Left cardiac atrium (tissue), 4 donors: ENCODE results near the gene NDRG3. TPM values are rescaled to one million over a fixed set of nuclear protein-coding genes. Genes with fewer than 3 reads are reported as not detected.
A peak's percentile ranks its signal among the peaks of the same experiment; 100 is the strongest.

ENCODE experiments used
- ATAC-seq, 2 donors: fragments of 200-7000 bp; cut with Tn5 transposase; one replicate each; pipeline ENCODE4 v1.9.1; 2020; ENCODE audit warnings: mild to moderate bottlenecking in 2 of 2, moderate library complexity in 2 of 2
- DNase-seq: peaks from one replicate; pipeline ENCODE4 v3.0.0-alpha.2; 2020
- intact Hi-C, 2 donors: fragments of 100-400 bp; cut with DNase I; formaldehyde crosslinking; loops; one replicate each; pipeline versions ENCODE4 v1.14.1 to v1.15.1; 2022 to 2023
- long read RNA-seq: library from polyadenylated mRNA; unstranded; transcript quantifications from one replicate; pipeline ENCODE4 v2.0.0, GENCODE V29; 2021
- total RNA-seq, 2 donors: library from RNA; stranded (reverse); fragmentation: NEBNext Ultra II Directional; extraction: Animal tissue kit (Norgen Biotek cat#: 25700); gene quantifications; one replicate each; pipeline ENCODE4 v1.2.1, GENCODE V29; 2021
- donor health status: DM: no; HTN: yes; CAD: no.
- donor health status: DM: no; HTN: yes; CAD: no; lungs with severe emphysema.
- donor health status: DM: yes; HTN: yes; CAD: no.
- donor health status: Dilated cardiomyopathy.

Gene NDRG3
- 10 to 100 TPM; 25.8 to 32.7 TPM for total RNA-seq
- long read RNA-seq, transcript NDRG3-201 (16 exons, 2,964 nt): major isoform, 13 of 33 reads
- long read RNA-seq, partial matches to known transcripts: 13 of 33 reads
- long read RNA-seq, other reads (novel, unspliced or antisense): 2 of 33 reads

- peak; percentile 94 to 97 for ATAC-seq
- peak; percentile 95 for DNase-seq
- intact Hi-C loops: no loop called here
Observed at GRCh38 chr20:36745927-36746659, at the start of gene NDRG3. TSS of gene NDRG3 (minus strand) at chr20:36746090. CDS start at chr20:36721735, 24,355 bp downstream.

GRCh38 chr20:36794116-36794474 lies 48.2 kb upstream of the NDRG3 start:
- ATAC-seq: no peak
- intact Hi-C loops: no loop called here
- no peak for DNase-seq

DNA sequence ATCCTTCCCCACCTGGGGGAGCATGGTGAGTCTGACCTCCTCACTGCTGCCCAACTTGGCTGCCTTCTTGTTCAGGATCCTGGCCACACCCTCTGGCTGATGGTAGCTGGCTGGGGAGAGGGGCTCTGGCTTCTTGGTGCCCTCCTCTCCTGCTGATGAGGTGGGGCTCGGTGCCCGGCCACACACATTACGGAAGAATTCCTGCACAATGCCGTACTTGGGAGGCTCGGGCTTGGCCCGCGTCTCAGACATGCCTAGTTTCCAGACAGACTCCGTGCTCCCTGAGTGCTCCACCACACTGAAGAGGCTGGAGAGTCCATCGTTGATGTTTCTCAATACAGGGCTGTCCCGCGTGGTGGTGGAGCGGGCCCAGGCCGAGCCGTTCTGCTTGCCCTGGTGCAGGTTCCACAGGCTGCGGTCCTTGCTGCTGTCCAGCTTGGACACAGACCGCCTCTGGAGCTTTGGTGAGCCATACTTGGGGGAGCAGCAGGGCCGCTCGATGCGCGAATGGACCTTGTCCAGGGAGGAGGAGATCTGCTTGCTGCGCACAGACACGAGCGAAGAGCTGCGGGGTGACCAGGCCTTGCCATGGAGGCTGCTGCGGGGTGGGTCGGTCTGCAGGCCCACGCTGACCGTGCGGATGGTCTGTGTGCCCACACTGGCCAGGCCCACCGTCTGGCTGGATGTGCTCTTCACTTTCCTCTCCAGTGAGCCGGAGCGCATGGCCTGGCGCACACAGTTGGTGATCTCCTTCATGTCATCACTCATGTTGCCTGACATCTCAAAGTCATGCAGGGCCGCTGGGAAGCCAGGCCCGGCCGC lies 47.6 kb upstream of the NDRG3 start:
- intact Hi-C loops: no loop called here
- DNase-seq: no peak
- no peak for ATAC-seq

DNA sequence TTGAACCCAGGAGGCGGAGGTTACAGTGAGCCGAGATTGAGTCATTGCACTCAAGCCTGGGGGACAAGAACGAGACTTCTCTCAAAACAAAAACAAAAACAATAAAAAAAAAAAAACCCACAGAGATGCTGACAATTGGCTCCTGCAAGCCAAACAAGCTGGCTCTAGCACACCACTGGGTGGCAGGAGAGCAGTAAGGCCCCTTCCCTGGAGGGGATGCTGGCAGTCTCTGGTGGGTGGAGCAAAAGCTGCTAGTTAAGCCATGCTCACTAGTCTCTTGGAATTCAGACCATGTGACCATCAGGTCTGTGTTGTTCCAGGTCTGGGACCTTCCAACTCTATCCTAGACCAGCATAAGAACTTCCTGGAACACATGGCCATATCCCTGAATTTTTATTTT lies 46.5 kb upstream of the NDRG3 start:
- intact Hi-C loops: no loop called here
- peak; percentile 40 to 84 for ATAC-seq
- DNase-seq: no peak

DNA sequence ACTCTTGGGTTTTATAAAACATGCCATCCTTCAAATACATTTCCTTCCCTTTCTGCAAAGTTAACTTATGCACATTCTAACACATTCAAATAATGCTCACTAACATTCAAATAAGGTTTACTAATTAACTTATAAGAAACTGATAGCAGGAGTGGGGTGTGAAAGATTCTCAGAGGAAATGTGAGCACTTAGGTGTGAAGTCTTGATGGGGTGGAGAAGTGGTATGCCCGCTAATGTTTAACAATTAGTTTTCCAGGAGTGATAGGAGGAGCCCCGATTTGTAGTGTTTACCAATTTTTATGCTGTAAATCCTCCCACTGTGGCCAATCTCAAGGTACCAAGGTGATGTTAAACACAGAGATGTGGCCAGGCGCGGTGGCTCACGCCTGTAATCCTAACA lies 46.0 kb upstream of the NDRG3 start:
- no peak for ATAC-seq
- no peak for DNase-seq
- intact Hi-C loops: no loop called here

- no peak for ATAC-seq
- intact Hi-C loops: no loop called here
Observed at GRCh38 chr20:36786663-36787062, 40.8 kb upstream of the NDRG3 start.

GRCh38 chr20:36786246-36786645 lies 40.4 kb upstream of the NDRG3 start:
- no peak for ATAC-seq
- DNase-seq: no peak
- intact Hi-C loops: no loop called here

More at GRCh38 chr20:36786663-36787062, 40.8 kb upstream of the NDRG3 start:
- DNase-seq: no peak

GRCh38 chr20:36785308-36785707 lies 39.4 kb upstream of the NDRG3 start:
- intact Hi-C loops: no loop called here
- no peak for DNase-seq
- no peak for ATAC-seq

DNA sequence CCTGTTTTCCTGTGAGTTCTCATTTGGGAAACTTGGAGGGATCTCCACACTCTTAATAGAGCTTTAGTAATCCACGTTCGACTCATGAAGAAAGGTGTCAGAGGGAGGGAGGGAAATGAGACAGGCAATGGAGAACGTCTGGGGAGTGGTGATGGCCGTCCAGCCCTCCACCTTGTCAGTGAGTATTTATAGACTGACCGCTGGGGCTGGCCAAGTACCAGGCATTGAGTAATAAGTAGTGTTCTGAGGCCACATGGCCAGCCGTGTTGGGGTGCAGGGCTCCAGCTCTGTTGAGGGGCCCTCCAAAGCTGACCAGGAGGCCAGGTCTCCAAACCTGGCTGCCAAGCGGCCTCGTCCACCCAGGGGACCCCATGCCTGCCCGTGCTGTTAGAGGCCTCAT lies 39.0 kb upstream of the NDRG3 start:
- ATAC-seq (peak; percentile 83), DNase-seq (peak; percentile 43)
- intact Hi-C loops: no loop called here

DNA sequence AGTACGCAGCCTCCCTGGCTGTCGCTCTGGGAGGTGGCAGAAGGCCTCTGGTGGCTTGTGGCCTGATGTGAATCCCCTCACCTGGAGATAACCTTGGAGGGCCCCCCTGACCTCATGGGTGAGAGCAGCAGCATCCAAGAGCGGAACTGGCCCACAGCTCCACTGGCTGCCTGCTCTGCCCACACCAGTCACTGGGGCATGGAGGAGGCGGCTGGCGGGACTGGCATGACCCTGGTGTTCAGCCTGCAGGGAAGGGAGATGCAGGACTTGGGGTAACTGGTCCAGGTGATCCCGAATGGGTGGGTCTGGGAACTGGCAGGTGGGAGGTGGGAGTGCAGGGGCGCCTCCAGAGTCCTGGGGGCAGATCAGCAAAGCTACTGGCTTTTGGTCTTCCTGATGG lies 38.2 kb upstream of the NDRG3 start:
- intact Hi-C loops: no loop called here
- ATAC-seq (peak in 1 of 2 donors; percentile 10), DNase-seq (no peak)

DNA sequence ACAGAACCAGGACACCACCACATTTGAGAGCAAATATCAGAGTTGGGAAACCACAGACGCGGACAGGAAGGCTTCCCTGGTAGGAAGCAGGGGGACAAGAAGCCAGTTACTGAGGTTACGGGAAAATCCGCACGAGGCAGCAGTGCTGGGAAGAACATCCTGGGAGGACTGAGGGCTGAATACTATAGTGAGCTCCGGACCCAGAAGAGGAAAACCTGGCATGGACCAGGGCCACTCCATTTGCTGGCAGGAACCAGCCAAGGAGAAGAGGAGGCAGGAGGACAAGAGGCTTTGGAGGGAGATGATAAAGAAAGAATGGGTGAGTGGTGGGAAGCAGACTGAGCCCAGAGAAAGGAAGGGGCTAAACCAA lies 33.8 kb upstream of the NDRG3 start:
- intact Hi-C loops: loop anchor here (10.0 kb wide), 2 partner anchors 85 to 225 kb away; a partner anchor contains a TSS

DNA sequence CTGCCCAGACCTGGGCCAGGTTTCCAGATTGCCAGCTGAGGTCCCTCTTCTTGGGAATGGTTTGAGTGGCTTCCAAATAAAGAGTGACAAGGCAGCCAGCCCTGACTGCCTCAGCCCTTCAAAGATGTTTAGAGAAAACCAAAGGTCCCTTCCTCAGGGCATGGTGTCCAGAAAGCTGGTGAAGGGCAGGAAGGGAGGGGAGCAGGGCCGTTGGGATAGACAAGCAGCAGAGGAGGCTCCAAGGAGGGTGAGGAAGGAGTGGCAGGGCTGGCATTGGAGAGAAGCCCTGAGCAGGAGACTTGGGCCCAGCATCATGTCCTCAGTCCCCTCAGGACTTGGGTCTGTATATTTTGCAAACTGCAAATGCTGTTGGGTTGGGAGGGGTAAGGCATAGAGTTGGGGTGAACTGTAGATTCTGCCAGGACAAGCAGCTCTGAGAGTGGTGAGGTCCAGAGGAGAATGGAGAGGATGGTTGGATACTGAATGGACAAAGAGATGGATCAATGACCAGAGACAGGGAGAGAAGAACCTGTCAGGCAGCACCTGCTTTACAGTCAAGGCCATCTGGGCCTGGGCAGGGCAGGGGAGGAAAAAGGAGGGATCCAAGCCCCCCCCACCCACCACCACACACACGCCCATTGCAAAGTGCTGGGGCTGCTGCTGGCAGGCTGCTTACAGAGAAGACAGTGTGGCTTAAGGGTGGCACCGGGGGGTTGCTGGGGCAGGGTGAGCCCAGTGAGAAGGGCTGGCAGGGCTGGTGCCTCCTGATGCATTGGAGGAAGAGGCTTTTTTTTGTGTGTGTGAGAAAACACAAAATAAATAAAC lies 33.2 kb upstream of the NDRG3 start:
- ATAC-seq: no peak
- no peak for DNase-seq
- intact Hi-C loops: loop anchor here (10.0 kb wide), 2 partner anchors 86 to 224 kb away; a partner anchor contains a TSS

More for the DNA sequence above, 33.8 kb upstream of the NDRG3 start:
- ATAC-seq: no peak
- DNase-seq: no peak

DNA sequence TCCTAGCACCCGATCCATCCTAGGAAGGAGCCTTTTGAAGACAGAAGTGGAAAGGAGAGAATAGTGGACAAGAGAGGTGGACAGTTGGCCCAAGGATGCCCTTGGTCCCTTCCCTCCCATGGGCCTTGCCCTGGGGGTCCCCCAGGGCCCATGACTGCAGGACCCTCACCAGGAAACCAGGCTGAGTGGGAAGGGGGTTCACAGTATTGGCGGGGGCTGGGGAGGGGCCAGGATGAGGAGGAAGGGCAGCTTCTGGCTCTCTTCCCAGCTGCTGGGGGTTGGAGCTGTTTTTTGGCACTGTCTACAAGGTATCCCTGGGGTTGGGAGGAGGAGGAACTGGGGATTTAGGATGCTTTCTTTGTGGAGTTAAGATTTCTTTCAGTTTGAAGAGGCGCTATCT lies 31.7 kb upstream of the NDRG3 start:
- ATAC-seq (no peak), DNase-seq (no peak)
- intact Hi-C loops: loop anchor here (10.0 kb wide), 2 partner anchors 87 to 223 kb away; a partner anchor contains a TSS

GRCh38 chr20:36777167-36777566 lies 31.3 kb upstream of the NDRG3 start:
- intact Hi-C loops: loop anchor here (10.0 kb wide), 2 partner anchors 88 to 222 kb away; a partner anchor contains a TSS
- no peak for ATAC-seq
- DNase-seq: no peak

- no peak for DNase-seq
- intact Hi-C loops: loop anchor here (10.0 kb wide), 2 partner anchors 89 to 221 kb away; a partner anchor contains a TSS
- no peak for ATAC-seq
Observed at GRCh38 chr20:36775826-36776225, 29.9 kb upstream of the NDRG3 start.

- intact Hi-C loops: loop anchor here (10.0 kb wide), 2 partner anchors 90 to 220 kb away; a partner anchor contains a TSS
- no peak for DNase-seq
- no peak for ATAC-seq
Observed at GRCh38 chr20:36775196-36775595, 29.3 kb upstream of the NDRG3 start.

- peak; percentile 97 for DNase-seq
- ATAC-seq: peak; percentile 96 to 98
- intact Hi-C loops: loop anchor here (10.0 kb wide), 2 partner anchors 91 to 219 kb away; a partner anchor contains a TSS
Observed at GRCh38 chr20:36773597-36774390, 27.9 kb upstream of the NDRG3 start, which contains the start of gene DSN1. TSS of gene DSN1 (minus strand) at chr20:36773763. CDS start at chr20:36771458, 2,305 bp downstream.

DNA sequence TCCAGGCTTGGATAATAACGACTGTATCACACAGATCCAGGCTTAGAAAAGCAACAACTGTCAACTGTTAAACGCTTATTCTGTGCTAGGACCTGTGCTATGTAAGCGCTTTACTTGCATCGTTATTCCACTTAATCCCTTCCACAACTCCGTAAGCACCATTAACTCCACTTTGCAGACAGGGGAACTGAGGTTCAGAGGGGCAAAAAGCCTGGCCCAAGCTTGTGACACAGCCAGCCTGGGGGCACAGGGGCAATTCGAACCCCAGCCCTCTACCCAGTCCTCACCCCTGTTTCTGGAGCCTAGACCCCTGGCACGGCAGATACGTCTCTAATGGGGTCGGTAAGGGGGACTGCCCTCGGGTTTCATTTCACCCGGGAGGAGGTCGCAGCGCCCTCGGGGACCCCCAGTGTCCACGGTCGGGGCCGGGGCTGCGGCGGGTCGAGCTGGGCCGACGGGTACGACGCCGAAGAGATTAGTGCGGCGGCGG lies 27.3 kb upstream of the NDRG3 start:
- DNase-seq (no peak), ATAC-seq (no peak)
- intact Hi-C loops: loop anchor here (10.0 kb wide), 2 partner anchors 92 to 218 kb away; a partner anchor contains a TSS
